HuH-7 (cell line): ENCODE results near the gene OSBPL9.
"Not testable (repeated sequence)": the region's sequence is repeated elsewhere in the genome, so short reads cannot be mapped to it uniquely, and the experiment has no call there.

ENCODE experiments used
- DNase-seq: peaks from one replicate; pipeline ENCODE4 v3.0.0; 2011; ENCODE audit warnings: low spot score

The OSBPL9 gene

DNA sequence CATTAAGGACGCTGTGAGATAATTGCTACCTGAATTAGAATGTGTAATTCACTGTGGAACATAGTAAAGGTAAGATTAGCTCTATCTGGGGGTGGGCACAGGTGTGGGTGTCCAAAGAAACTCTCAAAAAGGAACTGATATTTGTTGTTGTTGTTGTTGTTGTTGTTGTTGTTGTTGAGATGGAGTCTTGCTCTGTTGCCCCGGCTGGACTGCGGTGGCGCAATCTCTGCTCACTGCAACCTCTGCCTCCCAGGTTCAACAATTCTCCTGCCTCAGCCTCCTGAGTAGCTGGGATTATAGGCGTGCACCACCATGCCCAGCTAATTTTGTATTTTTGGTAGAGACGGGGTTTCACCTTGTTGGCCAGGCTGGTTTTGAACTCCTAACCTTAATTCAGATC lies 6.8 kb upstream of the OSBPL9 start:
- DNase-seq, result not testable (repeated sequence)

DNA sequence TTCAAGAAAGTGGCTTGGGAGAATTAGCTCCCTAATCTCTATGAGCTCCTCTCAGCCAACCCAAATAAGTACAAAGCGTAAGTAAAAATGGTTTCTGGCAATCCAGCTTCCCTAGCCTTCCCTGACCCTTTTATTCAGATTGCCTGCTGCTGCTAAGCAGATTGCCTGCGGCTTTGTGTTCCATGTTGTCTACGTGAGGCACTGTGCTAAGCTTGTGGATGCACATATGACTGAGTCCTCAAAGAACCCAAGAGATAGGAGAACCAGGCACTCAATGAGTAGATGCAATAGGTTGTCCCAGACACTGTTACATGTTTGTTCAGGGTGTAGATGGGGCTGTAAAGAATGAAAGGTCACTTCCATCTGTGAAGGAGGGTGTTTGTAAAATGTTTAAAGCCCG lies 6.3 kb upstream of the OSBPL9 start:
- peak; percentile 33 for DNase-seq

DNA sequence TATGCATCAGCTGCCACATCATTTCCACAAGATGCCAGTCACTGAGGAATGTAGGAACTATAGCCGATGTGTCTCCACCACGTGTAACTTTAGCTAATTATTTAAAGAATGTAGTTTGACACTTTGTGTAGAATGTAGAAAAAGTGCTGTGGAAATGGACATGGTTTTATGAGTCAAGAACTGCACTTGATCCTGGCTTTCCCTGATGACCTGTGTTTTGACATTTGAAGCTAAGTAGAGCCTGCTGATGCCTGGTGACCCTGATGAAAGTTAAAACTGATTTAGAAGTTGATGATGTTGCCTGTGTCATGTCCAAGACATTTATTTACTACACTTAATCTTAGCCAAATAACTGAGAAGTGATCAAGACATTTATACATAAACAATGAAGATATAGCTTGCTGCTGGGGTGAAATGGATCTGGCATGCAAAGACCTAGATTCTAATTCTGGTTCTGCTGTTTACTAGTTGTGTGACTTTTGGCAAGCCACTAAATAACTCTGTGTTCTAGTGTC lies 4.4 kb upstream of the OSBPL9 start:
- DNase-seq, result no peak

DNA sequence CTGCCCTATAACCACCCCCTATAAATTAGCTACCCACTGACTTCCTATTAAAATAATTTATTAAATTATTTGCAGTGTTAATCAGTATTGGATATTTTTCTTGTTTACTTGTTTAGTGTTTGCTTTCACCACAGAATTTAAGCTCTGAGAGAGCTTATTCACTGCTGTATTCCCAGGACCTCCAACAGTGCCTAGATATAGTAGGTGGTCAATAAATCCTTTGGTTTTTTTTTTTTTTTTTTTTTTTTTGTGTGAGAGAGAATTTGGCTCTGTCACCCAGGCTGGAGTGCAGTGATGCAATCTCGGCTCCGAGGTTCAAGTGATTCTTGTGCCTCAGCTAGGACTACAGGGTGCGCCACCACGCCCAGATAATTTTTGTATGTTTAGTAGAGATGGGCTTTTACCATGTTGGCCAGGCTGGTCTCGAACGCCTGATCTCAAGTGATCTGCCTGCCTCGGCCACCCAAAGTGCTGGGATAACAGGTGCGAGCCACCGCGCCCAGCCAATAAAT lies 1.1 kb upstream of the OSBPL9 start:
- no peak for DNase-seq

DNA sequence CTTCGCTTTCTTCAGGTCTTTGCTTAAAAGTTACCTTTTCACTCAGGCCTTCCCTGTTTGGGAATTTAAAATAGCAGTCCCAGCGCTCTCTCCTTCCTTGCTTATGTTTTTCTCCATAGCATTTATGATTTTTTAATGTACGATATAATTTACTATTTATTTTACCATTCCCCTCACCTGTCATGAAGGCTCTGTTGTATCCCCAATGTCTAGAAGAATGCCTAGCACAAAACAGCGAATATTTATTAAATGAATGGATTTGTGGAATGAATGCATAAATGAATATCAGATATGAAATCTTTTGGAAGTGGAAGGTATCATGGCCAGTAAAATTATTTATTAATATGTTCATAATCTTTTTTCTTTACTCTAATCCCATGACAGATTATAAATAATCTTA lies 402 bp upstream of the OSBPL9 start:
- no peak for DNase-seq

DNA sequence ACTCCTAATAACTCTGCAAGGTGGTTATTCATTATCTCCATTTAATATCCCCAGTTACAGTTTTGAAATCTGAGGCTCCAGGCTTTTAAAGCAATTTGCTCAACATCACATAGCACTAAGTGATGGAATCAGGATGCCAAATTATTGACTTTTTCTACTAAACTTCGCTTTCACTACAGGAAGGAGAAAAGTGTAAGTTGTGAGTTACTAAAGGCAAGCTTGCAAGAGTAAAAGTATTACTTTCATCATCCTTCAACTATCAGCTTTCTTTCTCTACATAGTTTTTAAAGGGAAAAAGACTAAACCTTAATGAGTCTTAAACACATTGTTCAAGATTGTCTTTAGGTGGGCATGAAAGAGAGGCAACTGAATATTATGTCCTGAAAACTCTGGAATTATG lies 1.8 kb downstream of the OSBPL9 start:
- DNase-seq, result no peak

DNA sequence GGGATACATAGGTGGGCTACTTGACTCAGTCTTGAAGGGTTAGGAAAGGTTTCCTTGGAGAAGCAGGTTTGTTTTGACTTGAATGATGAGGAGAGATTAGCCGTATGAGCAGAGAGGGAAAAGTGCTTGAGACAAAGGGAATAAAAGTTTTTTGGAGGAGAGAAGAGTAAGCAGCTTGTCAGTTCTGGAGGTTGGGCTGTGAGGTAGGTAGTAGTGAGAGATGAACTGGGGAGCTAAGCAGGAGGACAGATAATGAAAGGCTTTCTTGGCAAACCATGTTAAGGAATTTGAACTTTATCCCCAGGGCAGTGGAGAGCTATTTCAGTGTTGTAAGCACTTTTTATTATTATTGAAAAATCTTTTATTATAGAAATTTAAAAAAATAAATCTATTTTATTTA lies 3.6 kb downstream of the OSBPL9 start:
- DNase-seq, result no peak

DNA sequence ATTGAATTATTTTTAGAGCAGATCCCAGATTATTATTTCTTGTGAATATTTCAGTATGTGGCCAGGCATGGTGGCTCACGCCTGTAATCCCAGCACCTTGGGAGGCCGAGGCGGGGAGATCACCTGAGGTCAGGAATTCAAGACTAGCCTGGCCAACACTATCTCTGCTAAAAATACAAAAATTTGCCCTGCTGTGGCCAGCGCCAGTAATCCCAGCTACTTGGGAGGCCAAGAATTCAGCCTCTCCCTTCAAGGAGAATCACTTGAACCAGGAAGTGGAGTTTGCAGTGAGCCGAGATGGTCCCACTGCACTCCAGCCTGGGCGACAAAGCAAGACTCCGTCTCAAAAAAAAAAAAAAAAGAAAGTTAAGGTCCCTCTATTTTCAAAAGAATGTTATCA lies 4.3 kb downstream of the OSBPL9 start:
- DNase-seq, result no peak

DNA sequence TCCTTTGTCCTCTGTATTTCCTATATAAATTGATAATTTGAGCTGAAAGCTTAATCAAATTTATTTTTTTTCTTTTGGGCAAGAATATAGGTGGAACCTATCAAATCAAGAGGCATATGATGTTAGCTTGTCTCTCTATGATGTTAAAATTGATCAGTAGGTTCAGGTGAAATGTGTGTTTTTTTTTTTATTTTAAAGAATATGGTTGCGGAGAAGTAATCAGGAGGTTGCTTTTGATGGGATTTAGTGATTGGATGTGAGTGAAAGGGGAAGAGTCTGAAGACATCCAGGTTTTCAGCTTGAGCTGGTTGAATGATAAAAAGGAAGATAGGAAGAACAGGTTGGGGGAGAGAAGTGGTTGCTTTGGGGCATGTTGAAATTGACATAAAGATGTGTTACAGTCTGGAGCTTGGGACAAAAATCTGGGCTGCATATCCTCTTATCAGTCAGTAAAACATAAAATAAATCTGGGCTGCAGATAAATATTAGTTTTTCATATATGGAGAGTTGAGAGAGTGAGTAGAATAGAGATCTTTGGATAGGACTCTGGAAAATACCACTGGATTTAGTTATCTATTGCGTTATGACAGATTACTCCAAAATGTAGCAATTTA lies 5.1 kb downstream of the OSBPL9 start:
- no peak for DNase-seq

DNA sequence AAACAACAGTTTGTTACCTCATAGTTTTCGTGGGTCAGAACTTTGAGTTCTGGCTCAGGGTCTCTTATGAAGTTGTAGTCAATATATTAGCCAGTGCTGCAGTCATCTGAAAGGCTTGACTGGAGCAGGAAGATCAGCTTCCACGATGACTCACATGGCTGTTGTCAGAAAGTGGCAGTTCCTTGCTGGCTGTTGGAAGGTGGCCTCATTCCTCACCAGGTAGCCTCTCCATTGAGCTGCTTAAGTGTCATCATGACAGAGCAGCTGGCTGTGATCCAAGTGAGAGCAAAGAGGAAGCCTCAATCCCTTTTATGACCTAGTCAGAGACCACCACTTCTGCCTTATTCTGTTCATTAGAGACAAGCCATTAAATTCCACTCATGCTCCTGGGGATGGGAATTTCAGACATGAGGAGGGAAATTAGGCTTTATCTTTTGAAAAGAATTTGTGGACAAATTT lies 5.6 kb downstream of the OSBPL9 start:
- DNase-seq, result no peak

DNA sequence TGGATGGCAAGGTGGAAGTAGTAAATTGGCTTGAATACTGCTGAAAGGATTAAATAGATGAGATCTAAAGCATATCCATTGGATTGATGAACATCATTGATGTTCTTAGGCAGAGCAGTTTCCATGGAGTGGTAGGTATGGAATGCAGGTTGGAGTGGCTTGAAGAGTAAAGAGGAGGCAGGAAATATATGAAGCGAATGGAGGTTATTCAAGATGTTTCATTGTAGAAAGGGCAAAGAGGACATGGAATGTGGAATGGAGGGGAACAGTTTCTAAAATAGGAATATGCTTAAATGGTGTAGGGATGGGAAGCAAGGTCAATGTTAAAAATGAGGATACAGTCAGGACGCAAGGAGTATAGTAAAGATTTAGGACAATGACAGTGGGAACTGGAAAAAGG lies 6.1 kb downstream of the OSBPL9 start:
- no peak for DNase-seq

DNA sequence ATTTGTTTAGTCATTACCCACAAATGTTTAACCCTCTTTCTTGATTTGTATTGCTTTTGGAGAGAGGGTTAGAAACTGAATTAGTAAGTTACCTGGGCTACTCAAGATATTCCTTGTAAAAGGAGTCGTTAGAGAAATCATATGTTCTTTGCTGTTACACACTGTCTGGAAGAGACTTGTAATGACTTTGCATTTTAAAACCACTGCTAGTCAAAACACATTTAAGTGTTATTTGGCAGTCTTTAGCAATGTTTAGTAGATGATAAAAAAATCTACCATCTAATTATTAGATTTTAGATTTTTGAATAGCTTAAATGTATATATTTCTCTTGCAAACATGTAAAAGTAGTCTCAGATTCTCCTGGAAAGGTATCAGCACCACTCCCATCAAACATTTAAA lies 6.6 kb downstream of the OSBPL9 start:
- no peak for DNase-seq

DNA sequence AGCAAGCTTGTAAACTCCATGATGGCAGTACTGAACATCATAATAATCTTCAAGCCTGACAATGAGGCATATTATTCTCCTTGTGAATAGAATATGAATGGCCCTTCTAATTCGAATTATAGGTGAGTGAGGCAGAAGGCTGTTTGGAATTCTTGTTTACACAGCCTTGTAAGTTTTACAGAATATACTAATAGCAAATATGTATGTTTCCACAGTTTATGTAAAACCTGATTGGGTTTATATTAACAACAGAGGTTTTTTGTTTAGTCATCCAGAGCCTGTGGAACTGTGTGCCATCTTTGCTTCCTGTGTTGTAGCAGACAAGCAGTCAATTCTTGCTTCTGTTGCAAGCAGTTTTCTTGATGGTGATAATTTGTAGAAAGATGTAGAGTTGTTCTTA lies 8.0 kb downstream of the OSBPL9 start:
- DNase-seq, result no peak

DNA sequence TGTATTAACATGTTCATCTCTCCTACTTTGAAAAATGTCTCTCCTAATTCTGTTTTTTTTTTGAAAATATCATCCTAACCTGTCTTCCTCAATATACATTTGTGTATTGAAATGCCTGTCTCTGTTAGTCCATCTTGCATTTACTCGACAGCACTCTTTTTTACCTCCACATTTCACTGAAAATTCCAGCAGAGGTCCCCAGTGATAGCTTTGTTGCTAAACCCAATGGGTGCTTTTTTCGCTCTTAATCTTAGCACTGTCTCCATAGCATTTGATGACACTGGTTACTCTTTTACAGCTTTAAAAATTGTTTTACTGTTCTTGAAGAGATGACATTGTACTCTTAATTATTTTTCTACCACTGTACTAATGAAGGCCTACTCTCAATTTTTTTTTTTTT lies 10.8 kb downstream of the OSBPL9 start:
- peak; percentile 30 for DNase-seq

DNA sequence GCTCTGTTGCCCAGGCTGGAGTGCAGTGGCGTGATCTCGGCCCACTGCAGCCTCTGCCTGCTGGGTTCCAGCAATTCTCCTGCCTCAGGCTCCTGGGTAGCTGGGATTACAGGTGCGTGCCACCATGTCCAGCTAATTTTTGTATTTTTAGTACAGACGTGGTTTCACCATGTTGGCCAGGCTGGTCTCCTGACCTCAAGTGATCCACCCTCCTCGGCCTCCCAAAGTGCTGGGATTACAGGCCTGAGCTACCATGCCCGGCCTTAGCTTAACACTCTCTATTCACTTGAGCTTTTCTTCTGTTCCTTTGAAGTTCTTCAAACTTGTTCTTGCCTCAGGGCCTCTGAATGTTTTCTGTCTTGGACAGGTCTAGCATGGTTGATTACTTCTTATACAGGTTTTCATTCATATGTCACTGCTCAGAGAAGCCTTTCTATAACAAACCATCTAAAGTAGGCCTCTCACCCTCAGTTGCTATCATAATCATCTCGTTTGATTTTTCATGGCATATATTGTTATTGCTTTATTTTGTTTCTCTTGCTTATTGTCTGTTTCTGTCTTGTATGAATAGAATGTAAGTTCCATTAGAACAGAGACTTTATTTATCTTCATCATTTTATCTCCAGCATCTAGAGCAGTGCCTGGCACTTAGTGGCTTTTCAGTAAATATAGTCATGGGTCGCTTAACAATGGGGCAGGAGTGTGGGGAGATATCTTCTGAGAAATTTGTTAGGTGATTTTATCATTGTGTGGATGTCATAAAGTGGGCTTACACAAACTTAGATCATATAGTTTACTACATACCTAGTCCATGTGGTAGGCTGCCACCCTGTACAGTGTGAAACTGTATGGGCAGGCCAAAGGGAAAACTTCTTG lies 12.1 kb downstream of the OSBPL9 start:
- DNase-seq, result no peak

DNA sequence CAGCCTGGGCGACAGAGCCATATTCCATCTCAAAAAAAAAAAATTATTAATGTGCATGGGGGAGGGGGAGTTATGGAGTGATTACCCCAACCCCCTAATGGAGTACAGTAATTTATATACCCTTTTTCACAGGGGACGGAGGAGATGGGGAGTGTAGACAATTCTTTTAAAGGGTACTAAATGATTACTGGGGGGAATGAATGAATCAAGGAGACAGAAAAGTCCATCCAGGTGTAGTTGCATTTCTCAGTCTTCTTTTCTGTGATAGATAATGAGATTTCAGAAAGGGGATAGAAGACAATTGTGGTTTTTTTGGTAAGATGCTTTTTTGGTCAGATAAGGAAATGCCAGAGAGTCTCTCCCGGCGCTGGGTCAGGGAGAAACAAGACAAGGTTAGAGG lies 13.0 kb downstream of the OSBPL9 start:
- no peak for DNase-seq

DNA sequence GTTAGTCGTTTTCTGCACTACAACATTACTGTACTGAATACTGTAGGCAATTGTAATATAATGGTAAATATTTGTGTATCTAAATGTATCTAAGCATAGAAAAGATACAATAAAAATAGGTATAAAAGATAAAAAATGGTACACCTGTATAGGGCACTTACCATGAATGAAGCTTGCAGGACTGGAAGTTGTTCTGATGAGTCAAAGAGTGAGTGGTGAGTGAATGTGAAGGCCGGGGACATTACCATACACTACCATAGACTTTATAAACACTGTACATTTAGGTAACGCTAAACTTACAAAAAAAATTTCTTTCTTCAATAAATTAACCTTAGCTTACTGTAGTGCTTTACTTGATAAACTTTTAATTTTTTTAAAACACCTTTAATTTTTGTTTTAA lies 13.5 kb downstream of the OSBPL9 start:
- DNase-seq, result no peak

DNA sequence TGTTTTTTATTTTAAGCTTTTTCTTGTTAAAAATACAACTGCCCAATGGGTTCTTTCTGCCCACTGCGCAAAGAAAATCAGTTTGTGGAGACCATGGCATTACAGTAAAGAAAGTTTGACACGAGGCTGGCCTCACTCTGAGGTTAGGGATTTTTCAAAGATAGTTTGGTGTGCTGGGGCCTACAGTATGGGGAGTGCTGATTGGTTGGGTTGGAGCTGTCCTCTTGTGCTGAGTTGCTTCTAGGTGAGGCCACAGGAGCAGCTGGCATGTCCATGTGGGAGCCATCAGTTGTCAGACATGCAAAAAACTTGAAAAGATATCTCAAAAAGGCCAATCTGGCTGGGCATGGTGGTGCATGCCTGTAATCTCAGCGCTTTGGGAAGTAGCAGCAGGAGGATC lies 14.0 kb downstream of the OSBPL9 start:
- DNase-seq, result no peak

DNA sequence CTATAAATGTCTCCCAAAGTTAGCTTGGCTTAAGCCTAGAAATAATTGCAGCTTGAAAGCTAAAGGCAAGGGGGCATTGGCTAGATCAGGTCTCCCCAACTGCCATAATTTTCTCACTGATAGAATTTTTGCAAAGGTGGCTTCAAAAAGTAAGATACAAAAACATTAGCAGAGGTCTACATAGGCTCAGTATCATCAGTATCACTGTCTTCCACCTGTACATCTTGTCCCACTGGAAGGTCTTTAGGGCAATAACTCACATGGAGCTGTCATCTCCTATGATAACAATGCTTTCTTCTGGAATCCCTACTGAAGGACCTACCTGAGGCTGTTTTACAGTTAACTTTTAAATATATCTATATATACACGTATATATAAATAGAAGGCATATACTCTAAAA lies 14.9 kb downstream of the OSBPL9 start:
- no peak for DNase-seq

DNA sequence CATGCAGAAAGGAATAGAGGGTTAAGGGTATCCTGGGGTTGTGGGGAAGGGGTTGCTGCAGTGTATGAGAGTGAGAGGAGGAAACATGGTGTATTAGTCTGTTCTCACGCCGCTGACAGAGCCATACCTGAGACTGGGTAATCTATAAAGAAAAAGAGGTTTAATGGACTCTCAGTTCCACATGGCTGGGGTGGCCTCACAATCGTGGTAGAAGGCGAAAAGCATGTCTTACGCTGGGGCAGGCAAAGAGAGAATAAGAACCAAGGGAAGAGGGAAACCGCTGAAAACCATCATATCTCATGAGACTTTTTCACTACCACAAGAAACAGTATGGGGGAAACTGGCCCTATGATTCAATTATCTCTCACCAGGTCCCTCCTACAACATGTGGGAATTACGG lies 17.7 kb downstream of the OSBPL9 start:
- no peak for DNase-seq

DNA sequence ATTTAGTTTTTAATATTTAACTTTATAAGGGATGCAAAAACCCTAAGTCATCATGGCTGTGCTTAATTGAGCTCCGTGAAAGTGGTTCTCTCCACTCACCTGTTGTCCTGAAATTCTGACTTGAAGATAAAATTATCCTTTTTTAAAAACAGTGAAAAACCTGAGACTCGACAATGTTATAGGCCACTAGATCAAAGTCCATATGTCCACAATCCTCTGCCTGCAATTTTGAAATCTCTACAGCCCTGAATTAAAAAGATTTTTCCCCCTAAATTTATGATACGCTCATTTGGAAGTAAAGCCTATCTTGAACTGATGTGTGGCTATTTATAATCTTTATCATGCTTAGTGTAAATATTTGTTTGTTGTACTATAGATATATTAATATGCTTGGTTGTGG lies 18.7 kb downstream of the OSBPL9 start:
- no peak for DNase-seq

DNA sequence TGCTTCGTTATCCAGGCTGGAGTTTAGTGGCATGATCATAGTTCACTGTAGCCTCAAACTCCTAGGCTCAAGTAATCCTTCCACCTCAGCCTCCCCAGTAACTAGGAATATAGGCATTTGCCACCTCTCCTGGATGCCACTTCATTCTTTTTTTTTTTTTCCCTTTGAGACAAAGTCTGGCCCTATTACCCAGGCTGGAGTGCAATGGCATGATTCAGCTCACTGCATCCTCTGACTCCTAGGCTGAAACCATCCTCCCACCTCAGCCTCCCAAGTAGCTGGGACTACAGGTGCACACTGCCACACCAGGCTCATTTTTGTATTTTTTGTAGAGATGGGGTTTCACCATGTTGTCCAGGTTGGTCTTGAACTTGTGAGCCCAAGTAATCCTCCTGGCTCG lies 19.3 kb downstream of the OSBPL9 start:
- DNase-seq, result no peak

DNA sequence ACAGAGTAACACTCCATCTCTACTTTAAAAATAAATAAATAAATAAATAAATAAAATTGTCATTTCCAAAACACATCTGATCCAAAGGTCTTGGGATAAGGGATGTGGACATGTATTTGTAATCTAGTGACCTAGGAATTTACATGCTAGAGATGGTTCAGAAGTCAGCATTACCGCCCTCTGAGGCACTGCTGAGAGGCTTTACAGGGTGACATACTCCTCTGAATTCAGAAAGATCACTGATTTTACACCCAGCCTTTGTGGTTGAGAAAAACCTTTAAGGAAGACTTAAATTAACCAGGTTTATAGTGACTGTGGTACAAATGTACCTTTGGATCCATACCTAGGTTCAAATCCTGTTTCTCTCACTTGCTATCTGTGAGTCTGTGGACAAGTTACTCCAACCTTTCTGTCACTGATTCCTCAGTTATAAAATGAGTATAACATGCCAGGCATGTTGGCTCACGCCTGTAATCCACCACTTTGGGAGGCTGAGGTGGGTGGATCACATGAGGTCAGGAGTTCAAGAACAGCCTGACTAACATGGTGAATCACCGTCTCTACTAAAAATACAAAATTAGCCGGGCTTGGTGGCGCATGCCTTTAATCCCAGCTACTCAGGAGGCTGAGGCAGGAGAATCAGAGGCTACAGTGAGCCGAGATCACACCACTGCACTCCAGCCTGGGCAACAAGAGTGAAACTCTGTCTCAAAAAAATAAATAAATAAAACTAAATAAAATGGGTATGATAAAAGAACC lies 20.1 kb downstream of the OSBPL9 start:
- DNase-seq, result no peak
